Measurements from ENCODE around the gene RHOV.

Gene RHOV, protein sequence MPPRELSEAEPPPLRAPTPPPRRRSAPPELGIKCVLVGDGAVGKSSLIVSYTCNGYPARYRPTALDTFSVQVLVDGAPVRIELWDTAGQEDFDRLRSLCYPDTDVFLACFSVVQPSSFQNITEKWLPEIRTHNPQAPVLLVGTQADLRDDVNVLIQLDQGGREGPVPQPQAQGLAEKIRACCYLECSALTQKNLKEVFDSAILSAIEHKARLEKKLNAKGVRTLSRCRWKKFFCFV

DNA sequence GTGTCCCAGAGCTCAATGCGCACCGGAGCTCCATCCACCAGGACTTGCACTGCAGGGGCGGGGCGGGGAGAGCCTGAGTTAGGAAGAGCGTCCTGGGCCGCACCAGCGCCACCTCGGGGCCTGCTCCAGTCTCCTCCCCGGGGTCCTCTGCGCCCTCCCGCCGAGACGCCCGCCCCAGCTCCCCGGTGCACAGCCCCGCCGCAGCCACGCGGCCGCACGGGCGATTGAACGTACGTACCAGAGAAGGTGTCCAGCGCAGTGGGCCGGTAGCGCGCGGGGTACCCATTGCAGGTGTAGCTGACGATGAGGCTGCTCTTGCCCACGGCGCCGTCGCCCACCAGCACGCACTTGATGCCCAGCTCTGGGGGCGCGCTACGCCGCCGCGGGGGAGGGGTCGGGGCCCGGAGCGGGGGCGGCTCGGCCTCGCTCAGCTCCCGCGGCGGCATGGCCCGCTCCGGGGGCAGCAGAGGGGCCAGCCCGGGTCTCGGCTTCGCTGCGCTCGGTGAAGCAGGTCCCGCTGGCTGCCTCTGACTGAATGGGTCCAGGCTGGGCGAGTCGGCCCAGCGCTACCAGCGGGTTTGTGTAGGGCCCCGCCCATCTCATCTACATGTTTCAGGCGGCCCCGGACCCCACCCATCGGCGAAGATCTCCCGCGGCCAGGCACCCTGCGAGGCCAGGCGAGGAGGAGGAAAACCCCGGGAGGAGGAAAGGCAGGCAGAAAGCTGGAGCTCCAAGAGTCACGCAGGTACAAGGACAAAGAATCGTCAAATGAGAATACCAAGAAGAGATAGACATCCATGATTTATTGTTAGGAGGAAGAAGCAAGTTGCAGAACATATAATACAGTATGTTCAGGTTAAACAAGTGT lies at the start of gene RHOV:
TSS of gene RHOV (minus strand) at position 541 of the 868 bp plus-strand sequence. CDS start at position 446, 95 bp downstream.
- peak; percentile 71 for DNase-seq (ENCODE audit: low spot score)

GRCh38 chr15:40923551-40923950 lies 49.5 kb upstream of the RHOV start:
- DNase-seq (ENCODE audit: low spot score), result no peak

DNA sequence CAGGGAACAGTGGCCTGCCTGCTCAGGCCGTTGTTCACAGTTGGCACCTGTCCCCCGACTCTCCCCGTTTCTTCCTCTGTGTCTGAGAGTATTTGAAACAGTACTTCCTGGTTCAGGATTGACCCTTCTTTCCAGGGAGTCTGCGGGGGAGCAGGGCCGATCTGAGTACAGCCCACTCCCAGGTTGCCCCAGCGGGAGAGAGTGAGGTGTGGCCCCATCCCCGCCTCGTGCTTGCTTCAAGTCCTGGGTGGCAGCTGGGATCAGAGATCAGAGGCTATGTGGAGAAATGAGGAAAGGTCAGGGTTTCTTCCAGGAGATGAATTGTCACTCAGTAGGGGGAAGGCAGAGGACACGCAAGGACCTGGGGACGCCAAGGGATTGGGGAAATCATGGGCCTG lies 48.6 kb upstream of the RHOV start:
- DNase-seq (ENCODE audit: low spot score), result no peak

- DNase-seq (ENCODE audit: low spot score), result no peak
These were observed 48.0 kb upstream of the RHOV start for GRCh38 chr15:40921949-40922607.

DNA sequence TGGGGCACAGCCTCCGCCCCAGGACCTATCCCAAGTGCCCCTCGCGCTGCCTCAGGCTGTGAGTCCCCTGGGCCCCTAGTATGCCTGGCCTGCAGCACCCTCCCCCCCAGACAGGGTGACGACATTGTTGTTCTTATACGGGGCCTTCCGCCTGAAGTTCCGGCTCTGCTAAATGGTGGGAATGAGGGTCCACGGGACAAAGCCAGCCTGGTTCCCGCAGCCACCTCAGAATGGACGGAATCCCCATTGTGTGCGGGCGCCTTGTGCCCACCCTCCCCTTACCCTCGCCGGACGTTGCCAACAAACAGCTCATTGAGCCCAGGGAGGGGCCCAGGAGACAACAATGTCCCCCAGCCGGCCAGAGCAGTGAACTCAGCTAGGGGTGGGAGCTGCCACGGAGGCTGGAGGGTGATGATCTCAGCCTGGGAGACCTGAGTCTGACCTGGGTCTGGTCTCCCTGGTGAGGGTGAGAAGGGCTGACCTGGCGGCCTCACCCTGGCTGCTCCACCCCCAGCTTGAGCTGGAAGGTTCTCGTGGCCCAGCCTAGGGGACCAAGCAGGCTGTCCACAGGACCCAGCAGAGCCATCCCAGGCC lies 44.9 kb upstream of the RHOV start:
- DNase-seq (ENCODE audit: low spot score), result no peak

DNA sequence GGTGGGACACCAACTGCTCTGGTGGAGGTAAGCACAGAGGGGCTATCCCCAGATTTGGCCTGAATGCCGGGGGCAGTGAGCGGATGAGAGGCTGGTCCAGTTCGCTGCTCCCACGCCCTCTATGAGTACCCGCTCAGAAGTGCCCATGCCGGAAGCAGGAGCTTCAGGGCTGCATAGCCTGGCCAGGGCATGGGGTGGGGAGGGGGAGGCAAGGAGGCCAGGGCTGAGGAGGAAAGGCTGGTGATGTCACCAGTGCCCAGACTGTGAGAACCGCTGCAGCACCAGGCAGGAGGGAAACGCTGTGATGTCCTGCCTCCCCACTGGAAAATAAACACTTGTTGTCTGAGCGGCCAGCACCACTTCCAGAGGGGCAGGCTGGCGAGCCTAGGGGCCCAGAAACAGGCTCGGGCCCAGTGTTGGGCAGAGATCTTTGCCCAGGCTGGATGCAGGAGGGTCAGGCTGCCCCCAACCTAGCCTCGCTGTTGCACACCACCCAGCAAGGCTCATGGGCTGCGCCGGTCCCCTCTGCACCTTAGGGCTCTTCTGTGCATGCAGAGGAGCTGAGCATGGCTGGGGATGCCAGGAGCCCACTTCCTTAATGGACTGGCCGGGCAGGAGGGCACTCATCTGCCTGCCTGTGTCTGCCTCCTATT lies 44.2 kb upstream of the RHOV start:
- DNase-seq (ENCODE audit: low spot score), result no peak

- DNase-seq (ENCODE audit: low spot score), result no peak
These were observed 43.6 kb upstream of the RHOV start for GRCh38 chr15:40917585-40917984.

- DNase-seq (ENCODE audit: low spot score), result no peak
These were observed 41.6 kb upstream of the RHOV start for GRCh38 chr15:40915679-40916078.

DNA sequence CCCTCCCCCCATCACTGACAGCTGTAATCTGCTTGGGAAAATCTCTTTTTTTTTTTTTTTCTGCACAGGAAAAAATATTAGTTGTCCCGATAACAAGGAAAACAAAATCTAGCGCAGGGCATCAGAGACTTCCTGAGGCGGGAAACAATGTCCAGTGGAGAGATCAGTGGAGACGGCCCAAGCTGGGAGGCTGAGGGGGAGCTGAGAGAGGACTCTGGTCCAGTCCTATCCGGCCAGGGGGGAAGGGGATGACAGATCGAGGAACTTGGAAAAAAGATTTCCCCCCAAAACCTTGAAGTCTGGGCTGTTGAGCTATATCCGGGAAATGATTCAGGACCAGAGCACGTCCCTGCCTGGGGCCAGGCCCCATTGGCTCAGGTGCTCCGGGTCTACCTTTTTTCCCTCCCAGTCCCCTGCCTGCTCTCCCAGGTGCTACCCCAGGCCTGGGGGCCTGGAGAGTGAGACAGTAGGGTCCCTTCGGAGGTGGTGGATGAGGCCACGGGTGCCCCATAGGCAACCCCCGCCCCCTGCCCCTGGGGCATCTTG lies 41.2 kb upstream of the RHOV start:
- no peak for DNase-seq (ENCODE audit: low spot score)

- no peak for DNase-seq (ENCODE audit: low spot score)
These were observed 40.5 kb upstream of the RHOV start for GRCh38 chr15:40914486-40914885.

GRCh38 chr15:40914013-40914412 lies 40.0 kb upstream of the RHOV start:
- DNase-seq (ENCODE audit: low spot score), result no peak

- DNase-seq (ENCODE audit: low spot score), result no peak
These were observed 38.4 kb upstream of the RHOV start for GRCh38 chr15:40912478-40912877.

- DNase-seq (ENCODE audit: low spot score), result no peak
These were observed 37.7 kb upstream of the RHOV start for GRCh38 chr15:40911693-40912092.

DNA sequence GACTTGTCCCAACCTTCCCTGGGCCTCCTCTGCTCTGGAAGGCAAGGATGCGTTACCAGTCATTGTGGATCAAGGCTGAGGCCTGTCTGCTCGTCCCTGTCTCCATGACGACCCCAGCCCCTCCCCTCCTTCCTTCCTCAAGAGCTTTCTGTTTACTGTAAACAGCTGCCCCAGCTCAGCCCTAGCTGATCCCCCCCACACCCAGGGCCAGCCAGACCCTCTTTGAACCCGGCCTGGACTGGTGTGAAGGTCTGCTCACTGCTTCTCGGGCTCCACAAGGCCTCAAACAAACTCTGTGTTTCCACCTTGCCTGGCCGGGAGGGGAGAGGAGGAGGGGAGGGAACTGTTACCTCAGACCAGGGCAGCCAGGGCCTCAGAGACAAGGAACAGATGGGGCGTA lies 37.1 kb upstream of the RHOV start:
- DNase-seq (ENCODE audit: low spot score), result no peak

GRCh38 chr15:40909662-40910630 lies 35.9 kb upstream of the RHOV start:
- DNase-seq (ENCODE audit: low spot score), result no peak

GRCh38 chr15:40908095-40908494 lies 34.1 kb upstream of the RHOV start:
- no peak for DNase-seq (ENCODE audit: low spot score)

- DNase-seq (ENCODE audit: low spot score), result no peak
These were observed 33.2 kb upstream of the RHOV start for GRCh38 chr15:40906991-40907802.

DNA sequence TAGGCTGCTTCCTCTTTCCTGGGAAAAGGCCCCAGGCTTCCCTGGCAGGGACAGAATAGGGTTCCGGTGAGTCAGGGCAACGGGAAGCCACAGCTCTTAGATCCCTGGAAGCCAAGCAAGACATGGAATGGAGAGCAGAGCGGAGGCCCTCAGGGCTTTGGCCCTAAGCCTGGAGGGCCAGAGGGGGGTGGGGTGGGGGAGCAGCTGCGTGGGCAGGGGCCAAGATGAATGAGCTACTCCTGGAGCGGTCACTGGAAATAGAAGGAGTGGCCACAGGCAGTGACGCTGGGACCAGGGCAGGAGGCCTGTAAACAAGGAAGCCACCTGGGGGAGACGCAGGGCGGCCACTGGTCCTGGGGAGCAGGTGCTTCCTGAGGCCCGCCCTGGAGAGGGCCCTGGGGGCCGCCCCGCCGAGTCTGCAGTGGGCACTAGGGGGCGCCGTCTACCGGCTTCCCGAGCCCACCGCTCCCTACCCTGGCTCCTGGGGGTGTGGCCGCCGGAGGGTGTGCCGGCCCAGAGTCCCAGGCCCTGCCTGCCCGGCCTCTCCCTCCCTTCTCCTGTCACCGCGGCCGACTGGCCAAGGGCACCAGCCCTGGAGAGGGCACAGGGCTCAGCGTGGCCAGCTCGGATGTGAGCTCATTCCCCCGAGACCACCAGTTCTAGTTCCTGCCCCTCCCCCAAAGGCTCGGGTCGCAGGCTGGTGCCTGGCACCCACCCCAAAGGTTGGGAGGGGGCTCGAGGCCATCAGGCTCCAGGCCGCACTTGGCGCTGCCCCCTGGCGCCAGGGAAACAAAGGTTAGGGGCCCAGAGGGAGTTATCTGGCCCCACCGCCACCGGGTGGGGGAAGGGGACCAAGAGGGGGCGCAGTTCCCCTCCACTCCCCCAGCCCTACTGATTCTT lies 32.3 kb upstream of the RHOV start:
- peak; percentile 80 for DNase-seq (ENCODE audit: low spot score)
